GM18867 (cell line): Measurements from ENCODE around the gene CDK14.

Experiments
- ATAC-seq: cut with Tn5 transposase; IDR thresholded peaks from one replicate; pipeline ENCODE4 v1.9.1; 2021; ENCODE audit warnings: mild to moderate bottlenecking, moderate library complexity; ENCODE audit not compliant: unreplicated experiment

CDK14 gene

GRCh38 chr7:90988516-90988915 is 392.4 kb downstream of the CDK14 start:
- no peak for ATAC-seq

GRCh38 chr7:90988996-90989765 is 393.1 kb downstream of the CDK14 start:
- ATAC-seq, result no peak

DNA sequence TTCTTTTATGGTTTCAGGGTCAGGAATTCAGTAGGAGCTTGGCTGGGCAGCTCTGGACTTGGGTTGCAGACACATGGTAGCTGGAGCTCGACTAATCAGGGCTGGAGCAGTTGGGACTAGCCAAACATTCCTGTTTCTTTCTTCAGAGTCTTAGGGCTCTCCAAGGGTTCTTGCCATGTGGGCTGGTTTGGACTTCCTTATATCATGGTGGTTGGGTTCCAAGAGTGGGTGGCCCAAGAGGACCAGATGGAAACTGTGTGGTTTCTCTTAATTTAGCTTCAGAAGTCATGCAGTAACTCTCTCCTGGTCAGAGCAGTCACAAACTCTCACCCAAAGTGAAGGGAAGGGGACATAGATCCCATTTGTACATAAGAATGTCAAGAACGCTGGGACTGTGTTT is 398.0 kb downstream of the CDK14 start:
- no peak for ATAC-seq

DNA sequence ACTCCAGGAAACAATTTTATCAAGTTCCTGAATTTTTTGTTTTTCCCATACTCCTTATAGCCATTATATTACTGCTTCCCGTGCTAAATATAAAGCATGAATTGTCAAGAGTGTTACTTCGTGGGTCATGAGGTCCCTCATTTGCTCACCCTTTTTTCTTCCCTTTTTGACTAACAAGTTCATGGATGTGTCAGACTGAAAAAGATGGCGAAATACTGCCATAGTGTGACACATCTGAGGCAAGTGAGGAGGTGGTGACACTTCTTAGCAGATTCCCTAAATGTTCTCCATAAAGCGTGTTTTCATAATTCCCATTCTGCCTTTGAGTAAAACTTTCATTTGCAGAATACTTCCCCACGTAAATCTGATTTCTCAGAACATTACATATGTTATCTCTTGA is 398.5 kb downstream of the CDK14 start:
- no peak for ATAC-seq

GRCh38 chr7:90995996-90996395 is 399.9 kb downstream of the CDK14 start:
- ATAC-seq, result no peak

DNA sequence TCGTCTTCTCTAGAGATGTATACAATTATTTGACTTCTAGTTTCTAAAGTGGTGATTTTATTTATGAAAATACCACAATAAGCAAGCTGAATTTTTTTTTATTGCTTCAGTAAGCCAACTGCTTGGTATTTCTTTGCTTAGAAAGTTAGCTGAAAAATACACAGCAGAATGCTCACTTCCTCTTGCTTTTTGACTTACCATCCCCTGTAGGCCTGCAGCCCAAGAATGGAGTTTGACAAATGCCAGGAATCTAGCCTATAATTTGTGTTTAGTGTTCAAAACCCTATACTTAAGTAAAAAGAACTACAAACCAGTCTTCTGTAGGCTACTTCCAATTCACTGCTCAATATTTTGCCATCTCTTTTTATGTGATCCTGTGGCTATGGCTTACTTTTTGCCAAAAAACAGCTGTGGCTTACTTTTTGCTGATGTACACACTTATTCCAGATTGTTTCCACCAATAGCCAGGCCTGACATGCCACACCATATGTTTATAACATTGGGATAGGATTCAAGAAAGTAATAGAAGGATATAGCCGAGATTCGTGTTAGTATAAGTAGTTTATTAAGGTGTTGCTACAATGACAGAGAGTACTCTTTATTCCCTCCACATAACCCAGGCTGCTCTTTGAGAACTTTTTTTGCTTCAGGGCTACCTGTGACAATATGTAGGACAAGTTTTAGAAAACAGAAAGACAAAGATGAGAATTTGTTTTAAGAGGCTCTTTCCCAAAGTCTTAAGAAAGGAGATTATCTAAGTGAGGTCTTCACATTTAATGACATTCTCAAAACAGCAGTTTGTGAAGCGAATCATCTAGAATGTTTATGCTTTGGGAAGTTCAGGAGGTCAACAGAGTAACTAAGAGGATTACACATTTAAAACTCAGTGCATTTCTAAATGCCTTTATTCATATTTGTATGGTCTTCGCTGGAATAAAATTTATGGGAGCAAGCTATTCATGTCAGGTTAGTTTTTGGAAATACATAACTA is 404.2 kb downstream of the CDK14 start:
- ATAC-seq, result no peak

DNA sequence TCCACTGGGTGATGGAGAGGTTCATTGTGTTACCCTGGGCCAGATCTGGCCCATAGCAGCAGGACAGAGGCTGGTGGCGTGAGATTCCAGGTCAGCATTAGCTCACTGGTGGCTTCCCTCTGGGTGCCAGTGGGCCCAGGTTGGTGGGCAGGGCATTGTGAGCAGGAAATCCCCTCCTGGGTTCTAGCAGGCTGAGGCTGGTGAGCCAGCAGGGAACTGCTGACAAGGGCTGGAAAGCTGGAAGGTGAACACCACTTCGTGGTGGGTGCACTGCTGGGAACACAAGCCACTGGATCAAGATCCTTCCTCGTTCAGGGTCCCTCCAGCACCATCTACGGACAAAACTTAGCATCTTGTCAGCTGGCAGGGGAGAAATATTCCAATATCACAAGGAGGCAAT is 408.9 kb downstream of the CDK14 start:
- ATAC-seq, result no peak

DNA sequence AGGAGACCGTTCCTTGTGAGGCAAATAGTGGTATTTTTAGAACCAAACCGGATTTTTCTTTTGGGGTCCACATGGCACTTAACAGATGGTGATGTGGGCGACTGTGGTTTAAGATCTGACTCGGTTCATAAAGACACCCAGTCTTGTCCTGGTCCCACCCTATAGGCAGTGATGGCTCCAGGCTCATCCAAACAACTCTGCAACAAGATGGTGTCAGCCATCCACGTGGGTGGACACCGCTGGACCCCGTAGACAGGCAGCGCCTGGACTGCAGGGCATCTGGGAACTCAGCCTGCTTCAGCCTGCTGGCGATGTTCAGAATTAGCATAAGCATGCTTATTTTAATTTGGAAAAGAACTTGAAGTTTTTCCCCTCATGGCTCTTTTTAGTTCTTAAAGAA is 409.7 kb downstream of the CDK14 start:
- no peak for ATAC-seq

- no peak for ATAC-seq
Measured at GRCh38 chr7:91007371-91007770, 411.2 kb downstream of the CDK14 start.

GRCh38 chr7:91013078-91013477 is 417.0 kb downstream of the CDK14 start:
- peak; percentile 64 for ATAC-seq

- ATAC-seq, result no peak
Measured at GRCh38 chr7:91019686-91020385, 423.7 kb downstream of the CDK14 start.

DNA sequence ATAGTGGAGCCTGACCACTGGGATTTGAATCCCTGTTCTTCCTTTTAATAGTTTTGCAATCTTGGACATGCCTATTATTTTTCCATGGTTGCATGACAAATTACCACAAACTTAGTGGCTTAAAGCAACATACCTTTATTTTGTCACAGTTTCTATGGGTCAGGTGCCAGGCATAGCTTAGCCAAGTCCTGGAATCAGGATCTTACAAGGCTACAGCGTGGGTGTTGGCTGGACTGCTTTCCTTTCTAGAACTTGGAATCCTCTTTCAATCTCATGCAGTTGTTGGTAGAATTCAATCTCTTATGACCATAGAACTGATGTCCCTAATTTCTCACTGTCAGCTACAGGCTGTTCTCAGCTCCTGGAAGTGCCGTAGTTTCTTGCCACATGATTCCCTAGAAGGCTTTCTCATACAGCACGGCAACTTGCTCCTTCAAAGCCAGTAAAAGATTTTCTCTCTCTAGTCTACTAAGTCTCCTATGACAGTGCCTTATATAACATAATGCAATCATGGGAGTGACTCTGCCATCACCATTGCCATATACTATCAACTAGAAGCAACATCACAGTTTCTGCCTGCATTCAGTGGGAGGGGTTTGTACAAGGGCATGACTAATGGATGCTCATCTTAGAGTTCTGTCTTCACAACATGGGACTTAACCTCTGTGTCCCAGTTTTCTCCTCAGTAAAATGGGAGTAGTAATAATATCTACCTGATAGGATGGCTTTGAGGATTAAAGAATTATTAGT is 424.7 kb downstream of the CDK14 start:
- no peak for ATAC-seq

GRCh38 chr7:91021956-91022355 is 425.8 kb downstream of the CDK14 start:
- ATAC-seq, result no peak

- no peak for ATAC-seq
Measured at GRCh38 chr7:91025906-91026390, 429.8 kb downstream of the CDK14 start.

DNA sequence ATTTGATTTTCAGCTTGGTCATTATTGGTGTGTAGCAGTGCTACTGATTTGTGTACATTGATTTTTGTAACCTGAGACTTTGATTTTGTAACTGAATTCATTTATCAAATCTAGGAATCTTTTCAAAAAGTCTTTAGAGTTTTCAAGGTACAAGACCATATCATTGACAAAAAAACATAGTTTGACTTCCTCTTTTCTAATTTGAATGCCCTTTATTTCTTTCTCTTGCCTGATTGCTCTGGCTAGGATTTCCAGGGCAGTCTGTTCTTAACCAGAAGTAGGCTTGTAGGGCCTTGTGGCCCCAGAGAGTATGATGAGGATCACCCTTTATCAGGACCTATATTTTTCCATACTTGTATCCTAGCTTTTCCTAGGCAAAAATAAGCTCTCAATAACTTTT is 433.6 kb downstream of the CDK14 start:
- no peak for ATAC-seq

DNA sequence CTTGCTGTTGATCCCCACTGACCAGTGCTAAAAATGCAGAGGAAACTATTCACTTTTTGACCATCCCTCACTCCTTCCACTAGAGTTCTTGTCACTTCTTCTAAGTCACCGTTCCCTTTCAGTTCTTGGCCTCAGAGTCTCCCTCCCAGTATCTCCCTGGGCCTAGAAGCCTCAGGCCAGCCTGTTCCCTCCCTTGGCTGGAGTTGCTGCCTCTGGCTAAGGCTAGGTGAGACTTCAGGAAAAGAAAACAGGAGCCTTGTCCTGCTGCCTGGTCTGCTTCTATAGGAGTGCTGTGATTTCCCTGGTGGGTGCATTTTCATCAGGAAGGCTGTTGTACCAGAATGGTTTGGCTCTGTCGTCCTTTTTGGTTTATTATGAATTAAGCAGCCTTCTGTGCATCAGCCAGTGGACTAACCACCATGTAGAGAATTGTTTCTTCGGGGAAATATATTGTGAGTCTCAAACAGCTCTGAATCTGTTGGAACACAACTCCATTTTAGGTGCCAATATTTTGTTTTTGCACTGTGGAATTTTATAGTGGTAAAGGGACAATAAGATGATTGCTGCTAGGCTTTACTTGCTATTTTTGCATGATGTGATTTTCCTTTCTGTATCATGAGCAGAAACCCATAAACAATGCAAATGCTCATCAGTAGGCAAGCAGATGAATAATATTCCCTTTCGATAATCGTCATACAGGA is 434.7 kb downstream of the CDK14 start:
- ATAC-seq, result no peak

DNA sequence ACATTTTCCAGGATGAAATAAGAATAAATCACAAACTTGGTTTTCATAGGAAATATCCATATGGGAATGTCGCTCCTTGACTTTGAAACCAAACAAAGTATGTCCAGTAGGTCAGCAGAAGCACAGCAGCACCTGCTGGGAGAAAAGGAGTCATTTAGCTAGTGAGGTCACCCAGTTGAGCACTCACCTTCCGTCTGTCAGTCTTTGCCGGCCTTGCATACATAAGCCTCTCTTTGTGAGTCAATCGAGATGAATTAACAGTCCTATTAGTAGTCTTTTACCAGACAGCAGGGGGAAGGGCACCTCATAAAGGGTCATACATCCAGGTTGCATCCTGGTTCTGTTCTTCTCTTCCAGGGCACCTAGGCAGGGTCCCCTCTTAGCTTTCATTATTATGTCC is 435.6 kb downstream of the CDK14 start:
- ATAC-seq, result no peak

DNA sequence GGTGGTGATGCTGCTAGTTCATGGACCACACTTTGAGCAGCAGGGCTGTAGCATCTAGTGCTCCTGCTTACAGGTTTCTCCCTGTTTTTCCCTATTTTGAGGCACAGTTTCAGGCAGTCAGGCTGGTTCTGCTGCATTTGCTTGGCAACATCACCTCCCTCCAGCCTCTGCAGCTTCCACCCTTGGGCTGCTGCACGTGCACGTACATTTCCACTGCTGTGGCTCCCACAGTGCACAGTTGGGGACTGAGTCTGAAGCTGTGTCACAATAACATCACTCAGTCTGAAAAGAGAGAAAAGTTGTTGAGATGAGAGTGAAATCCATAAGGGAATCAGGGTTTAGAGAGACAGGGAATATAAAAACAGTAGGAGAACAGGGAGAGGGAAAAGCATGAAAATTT is 437.5 kb downstream of the CDK14 start:
- no peak for ATAC-seq

GRCh38 chr7:91034459-91035368 is 438.6 kb downstream of the CDK14 start:
- no peak for ATAC-seq
